ENCODE data around the gene ALG14.

Gene ALG14

DNA sequence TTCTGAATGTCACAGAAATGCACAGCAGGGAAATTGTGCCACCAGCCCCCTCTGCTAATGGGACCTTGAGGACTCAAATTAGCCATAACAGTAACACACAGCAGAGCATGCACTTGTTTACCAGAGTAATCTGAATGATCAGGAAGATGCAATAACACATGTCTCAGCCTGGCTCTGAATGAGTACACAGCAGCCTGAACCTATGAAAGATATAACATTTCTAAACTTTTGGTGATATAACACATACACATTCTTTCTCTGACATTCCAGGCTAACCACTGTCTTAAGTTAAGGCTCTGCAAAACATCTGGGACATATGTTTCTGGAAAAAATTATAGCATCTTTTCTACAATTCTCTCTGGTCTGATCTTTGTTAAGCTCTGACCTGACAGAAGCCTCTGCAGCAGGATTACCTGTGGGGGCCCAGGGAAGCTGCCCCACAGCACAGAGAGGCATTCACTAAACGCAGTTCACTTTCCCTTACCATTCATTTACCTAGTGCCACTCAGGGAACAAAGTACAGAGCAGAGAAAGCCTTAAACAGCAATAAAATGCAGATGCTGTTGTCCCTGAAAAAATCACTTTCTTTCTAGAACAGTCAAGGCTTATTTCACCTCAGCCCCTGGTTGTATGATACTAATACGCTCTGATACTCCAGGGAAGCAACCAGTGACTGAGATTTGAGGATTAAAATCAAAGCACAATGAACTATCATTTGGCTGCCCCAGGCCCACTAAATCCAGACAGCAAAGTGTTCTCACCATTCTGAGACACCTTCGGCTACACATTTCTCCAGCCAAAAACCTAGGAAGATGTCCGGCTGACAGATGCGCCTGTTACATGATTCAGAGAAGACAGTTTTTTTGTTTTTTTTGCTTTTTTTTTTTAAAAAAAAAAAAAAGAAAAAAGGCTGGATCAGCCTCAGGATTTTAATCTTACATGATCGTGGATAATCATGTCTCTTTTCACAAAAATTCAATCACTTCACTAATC, 91.9 kb downstream of the ALG14 start:
- DNase-seq (ENCODE audit: insufficient read length, low spot score) (no peak), FAIRE-seq (no peak)
- TF ChIP-seq, protein P1, sequence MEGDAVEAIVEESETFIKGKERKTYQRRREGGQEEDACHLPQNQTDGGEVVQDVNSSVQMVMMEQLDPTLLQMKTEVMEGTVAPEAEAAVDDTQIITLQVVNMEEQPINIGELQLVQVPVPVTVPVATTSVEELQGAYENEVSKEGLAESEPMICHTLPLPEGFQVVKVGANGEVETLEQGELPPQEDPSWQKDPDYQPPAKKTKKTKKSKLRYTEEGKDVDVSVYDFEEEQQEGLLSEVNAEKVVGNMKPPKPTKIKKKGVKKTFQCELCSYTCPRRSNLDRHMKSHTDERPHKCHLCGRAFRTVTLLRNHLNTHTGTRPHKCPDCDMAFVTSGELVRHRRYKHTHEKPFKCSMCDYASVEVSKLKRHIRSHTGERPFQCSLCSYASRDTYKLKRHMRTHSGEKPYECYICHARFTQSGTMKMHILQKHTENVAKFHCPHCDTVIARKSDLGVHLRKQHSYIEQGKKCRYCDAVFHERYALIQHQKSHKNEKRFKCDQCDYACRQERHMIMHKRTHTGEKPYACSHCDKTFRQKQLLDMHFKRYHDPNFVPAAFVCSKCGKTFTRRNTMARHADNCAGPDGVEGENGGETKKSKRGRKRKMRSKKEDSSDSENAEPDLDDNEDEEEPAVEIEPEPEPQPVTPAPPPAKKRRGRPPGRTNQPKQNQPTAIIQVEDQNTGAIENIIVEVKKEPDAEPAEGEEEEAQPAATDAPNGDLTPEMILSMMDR (IDR thresholded peaks at IDR 0.05; ENCODE audit: insufficient read depth, missing control alignments) = no peak

DNA sequence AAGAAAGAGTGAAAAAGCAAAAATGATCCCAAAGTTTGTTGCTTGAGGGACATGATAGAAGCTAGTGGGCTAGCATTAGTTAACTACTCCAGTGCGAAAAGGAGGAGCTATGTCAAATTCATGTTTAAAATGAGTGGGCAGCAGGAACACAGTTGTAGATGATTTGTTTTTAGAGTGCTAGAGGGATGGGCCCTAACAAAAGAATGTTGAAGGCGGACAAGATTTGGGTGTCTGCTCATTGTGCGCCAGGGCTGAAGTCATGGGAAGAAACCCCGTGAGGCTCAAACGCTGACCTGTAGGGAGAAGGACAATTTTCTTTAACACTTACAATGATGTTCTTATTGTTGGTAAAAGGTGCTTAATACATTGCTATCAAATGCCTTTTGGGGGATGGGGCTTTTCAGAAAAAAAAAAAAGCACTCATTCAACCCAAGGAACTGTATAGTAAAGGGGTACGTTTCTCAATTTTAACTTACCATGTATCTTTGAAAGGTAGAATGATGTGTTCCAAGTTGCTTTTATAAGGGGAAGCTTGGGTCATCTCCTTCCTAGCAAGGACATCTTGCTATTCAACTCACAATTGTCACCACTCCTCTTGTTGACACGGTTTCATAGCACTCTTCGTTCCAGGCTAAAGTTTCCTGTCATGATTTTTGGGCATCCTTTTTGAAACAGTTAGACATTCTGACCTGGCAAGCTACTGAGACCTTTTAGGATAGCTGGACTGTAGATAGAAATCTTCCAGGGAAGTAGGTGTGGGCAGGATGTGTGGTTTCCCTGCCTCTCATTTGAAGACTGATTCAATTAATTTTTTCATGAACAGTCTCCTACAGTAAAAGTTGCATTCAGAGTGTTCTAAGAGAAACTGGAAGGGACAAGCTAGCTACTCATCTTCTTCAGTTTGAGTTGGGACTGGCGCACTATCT, 92.8 kb downstream of the ALG14 start:
- DNase-seq (ENCODE audit: insufficient read length, low spot score) (no peak), FAIRE-seq (no peak)
- TF ChIP-seq, protein P1 (IDR thresholded peaks at IDR 0.05; ENCODE audit: insufficient read depth, missing control alignments) = no peak

DNA sequence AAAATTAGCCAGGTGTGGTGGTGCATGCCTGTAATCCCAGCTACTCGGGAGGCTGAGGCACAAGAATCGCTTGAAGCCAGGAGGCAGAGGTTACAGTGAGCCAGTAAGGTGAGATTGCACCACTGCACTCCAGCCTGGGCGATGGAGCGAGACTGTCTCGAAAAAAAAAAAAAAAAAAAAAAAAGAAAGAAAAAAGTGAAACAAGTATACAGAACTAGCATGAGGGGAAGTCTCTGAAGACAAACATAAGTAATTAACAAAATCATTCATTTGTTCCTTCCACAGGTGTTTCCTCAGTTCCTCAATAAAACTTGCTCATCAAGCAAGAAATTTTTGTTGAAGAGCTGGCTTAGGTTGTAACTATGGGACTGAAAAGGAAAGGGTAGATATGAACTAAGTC, 93.6 kb downstream of the ALG14 start:
- TF ChIP-seq, protein P1 (IDR thresholded peaks at IDR 0.05; ENCODE audit: insufficient read depth, missing control alignments) = no peak
- FAIRE-seq = no peak
- no peak for DNase-seq (ENCODE audit: insufficient read length, low spot score)

DNA sequence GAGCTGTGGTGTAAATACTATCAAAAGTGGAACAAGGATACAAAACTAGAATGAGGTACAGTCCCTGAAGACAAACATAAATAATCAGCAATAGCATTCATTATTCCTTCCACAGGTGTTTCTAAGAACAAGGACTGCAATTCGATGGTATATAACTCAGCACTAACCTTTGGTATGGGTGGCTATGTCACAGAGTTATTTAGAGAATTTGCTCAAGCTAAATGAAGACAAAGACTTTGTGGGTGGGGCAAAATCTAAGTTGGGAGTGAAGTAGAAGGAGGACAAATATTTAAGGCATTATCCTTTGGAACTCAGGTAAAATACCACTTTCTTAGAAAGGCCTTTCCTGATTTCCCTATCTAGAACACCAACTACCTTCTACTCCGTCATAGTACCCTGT, 94.3 kb downstream of the ALG14 start:
- FAIRE-seq (no peak), DNase-seq (ENCODE audit: insufficient read length, low spot score) (no peak)
- TF ChIP-seq, protein P1 (IDR thresholded peaks at IDR 0.05; ENCODE audit: insufficient read depth, missing control alignments) = no peak

DNA sequence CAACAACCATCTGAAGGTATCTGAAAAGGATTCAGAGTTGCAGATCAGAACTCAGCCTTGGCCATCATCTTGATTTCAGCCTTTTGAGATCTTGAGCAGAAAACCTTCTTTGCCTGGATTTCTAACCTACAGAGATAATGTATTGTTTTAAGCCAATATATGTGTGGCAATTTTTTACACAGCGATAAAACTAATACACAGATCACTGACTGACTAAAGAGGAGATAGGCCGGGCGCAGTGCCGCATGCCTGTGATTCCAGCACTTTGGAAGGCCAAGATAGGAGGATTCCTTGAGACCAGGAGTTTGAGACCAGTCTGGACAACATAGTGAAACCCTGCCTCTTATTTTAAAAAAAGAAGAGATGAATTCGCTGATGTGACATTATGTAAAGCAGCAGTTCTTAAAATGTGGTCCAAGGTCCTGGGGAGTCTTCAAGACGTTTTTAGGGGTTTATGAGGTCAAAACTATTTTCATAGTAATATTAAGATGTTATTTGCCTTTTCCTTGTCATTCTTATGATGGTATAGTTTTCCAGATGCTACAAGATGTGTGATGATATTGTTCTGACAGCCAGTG, 95.7 kb downstream of the ALG14 start:
- DNase-seq (ENCODE audit: insufficient read length, low spot score) = no peak
- no peak for FAIRE-seq
- TF ChIP-seq, protein P1 (IDR thresholded peaks at IDR 0.05; ENCODE audit: insufficient read depth, missing control alignments) = no peak

DNA sequence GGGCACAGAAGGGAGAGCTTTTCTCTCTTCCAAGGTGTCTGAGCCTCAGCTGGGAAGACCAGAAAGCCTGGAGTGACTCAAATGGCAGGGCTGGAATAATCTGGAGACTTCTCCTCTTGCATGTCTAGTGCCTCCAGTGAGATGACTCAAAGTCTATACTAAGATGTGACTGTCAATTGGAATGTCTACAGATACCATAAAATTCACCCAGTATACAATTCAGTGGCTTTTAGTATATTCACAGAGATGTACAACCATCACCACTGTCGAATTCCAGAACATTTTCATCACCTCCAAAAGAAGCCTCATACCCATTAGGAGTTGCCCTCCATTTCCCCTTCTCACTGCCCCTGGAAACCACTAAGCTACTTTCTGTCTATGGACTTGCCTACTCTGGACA, 97.9 kb downstream of the ALG14 start:
- TF ChIP-seq, protein P1 (IDR thresholded peaks at IDR 0.05; ENCODE audit: insufficient read depth, missing control alignments) = no peak
- DNase-seq (ENCODE audit: insufficient read length, low spot score) (no peak), FAIRE-seq (no peak)

Data from D721Med (cell line).